ENCODE measurements around the gene AKR1E2.

The AKR1E2 gene

DNA sequence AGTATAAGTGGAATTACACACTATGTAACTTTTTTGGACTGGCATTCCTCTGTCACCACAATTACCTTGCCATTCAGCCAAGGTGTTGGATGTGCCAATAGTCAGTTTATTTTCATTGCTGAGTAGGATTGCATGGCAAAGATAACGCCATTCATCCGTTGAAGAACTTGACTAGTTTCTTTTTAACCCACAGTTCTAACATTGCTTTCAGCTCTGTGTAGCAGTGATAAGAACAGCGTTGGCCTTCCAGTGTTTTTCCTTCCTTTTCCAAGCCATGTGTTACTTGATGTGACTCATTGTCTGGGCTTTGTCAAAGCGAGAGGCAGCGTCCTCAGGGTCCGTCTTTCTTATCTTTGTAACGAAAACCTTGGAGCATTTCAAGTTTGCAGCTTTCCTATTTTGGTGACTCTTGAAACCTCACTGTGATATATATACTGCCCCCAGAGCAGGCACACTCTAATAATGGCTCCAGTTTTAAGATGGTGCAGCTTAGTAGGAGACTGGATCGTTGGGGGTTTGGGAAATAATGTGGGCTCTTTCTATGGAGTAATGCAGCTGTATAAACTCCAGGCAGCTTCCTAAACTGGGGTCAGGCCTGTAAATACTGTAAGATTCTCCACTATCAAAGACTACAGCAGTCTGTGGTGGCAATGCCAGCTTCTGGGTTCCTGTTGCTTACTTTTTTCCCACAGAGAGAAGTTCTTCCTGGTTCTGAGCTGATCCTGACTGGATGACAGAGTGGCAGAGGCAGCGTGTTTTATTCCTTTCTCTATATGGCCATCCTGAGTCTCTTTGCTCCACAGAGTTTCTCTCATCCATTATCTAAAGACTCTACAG lies 41.7 kb downstream of the AKR1E2 start:
- H3K4me3 Mint-ChIP-seq, result no peak overlapping the region
- no peaks in the 10 kb centered on the region for H3K9me3 Mint-ChIP-seq
- no peak for DNase-seq
- H3K36me3 Mint-ChIP-seq, result no peaks in the 10 kb centered on the region
- H3K4me1 Mint-ChIP-seq, result no peaks in the 10 kb centered on the region
- H3K27me3 Mint-ChIP-seq, result no peaks in the 10 kb centered on the region
- no peak for ATAC-seq (replicated peaks)
- H3K27ac Mint-ChIP-seq, result no peak overlapping the region

DNA sequence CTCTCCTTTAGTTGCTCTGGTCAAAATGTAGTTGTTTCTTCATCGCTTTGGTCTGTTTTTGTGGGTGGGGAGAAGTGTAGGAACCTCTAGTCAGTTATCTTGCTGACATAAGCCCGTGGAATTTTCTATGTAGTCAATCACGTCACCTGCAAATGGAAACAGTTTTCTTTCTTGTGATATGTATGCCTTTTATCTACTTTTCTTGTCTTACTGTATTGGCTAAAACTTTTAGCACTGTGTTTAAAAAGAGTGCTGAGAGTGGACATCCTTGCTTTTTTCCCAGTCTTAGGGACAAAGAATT lies 42.3 kb downstream of the AKR1E2 start:
- no peak overlapping the region for H3K4me3 Mint-ChIP-seq
- no peaks in the 10 kb centered on the region for H3K9me3 Mint-ChIP-seq
- no peaks in the 10 kb centered on the region for H3K36me3 Mint-ChIP-seq
- no peak for DNase-seq
- no peaks in the 10 kb centered on the region for H3K27me3 Mint-ChIP-seq
- no peaks in the 10 kb centered on the region for H3K4me1 Mint-ChIP-seq
- ATAC-seq (replicated peaks), result no peak
- H3K27ac Mint-ChIP-seq, result no peak overlapping the region

DNA sequence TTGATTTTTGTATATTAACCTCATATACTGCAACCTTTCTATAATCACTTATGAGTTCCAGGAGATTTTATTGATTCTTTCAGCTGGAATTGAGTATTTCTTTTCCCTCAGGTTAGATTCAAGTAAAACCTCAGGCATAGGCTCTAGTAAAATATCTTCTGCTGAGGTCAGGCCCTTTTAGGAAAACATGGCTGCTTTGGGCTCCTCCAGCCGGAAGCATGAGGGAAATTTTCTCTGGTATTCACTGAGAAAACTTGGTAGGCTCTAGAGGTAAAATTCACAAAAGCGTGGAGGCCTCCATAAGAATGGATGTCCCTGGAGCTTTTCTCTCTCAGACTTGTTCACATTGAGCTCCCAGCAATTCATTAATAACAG lies 56.7 kb downstream of the AKR1E2 start:
- H3K27ac Mint-ChIP-seq, result no peak overlapping the region
- ATAC-seq (replicated peaks) (no peak), DNase-seq (no peak)
- H3K4me3 Mint-ChIP-seq, result no peak overlapping the region
- peaks cover 3 to 8% of the 10 kb centered on the region in 2 donors for H3K4me1 Mint-ChIP-seq
- peaks cover 0 to 3% of the 10 kb centered on the region in 2 donors for H3K36me3 Mint-ChIP-seq
- peaks cover 4 to 14% of the 10 kb centered on the region in 2 donors for H3K27me3 Mint-ChIP-seq
- H3K9me3 Mint-ChIP-seq, result no peaks in the 10 kb centered on the region

DNA sequence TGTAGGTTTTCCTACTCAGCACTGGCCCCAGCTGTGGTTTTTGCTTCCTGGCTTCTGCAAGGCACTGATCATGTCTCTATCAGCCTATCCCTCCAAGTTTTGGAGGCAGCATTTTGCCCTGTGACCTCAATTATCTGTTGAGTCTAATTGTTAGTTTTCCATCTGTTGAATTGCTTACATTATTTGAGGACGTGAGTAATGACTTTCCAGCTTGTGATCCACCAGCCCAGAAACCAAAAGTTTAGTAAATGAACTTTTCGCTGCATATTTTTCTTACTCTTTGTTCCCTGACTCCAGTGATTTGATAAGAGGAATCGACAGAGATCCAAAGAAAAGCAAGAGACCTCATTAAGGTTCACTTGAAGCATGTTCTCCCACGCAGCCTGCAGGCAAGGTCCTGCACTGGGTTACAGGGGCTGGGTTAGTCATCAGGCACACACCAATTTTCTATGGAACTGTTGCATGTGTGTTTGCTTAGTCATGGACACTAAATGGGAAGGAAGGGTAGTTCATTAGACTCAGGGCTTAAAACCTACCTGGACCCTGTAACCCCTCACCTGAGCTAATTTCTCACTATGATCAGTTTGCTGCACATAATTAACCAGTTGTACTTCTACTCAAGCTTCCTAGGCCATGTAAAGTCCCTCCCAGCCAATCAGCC lies 57.2 kb downstream of the AKR1E2 start:
- H3K36me3 Mint-ChIP-seq, result peaks cover 0 to 3% of the 10 kb centered on the region in 2 donors
- DNase-seq (no peak), ATAC-seq (replicated peaks) (no peak)
- no peak overlapping the region for H3K4me3 Mint-ChIP-seq
- no peak overlapping the region for H3K27ac Mint-ChIP-seq
- no peaks in the 10 kb centered on the region for H3K9me3 Mint-ChIP-seq
- H3K4me1 Mint-ChIP-seq, result peaks cover 3 to 8% of the 10 kb centered on the region in 2 donors
- peaks cover 4 to 18% of the 10 kb centered on the region in 2 donors for H3K27me3 Mint-ChIP-seq

DNA sequence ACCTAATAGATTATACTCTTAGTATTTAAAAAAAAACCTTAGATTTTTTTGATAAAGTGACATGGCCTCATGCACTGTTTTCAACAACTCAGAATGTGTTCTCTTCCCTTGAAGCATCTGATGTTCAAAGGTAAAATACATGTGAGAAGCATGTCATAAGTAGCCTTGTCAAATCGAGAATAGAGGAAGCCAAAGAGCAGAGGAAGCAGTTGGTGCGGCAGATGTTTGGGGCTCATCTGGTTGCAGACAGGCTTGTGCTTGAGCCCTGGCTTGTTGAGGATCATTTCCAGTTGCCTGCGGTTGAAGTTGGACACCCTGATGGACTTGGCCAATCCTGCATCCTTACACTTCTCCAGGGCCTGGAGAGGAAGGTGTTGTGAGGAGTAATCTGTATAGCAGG lies 59.2 kb downstream of the AKR1E2 start:
- peak in 1 of 2 donors; percentile 34 for ATAC-seq (replicated peaks)
- no peak overlapping the region for H3K4me3 Mint-ChIP-seq

DNA sequence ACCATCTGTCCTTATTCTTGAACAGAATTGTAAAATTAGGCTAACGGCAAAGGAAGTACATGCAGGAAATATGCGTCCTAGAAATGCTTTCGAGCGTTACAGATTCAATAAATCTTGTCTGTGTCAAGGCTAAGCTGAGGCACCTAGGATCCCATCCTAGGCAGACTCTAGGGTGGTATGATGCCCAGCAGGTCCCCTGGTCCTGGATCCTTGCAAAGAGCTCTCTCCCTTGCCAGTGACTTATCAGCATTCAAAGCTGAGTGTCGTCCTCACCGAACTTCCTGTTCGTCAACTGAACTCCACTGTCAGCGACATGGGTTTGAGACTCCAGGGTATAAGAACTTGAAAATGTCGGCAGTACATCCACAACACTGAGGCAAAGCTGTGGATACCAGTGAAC lies 61.5 kb downstream of the AKR1E2 start:
- H3K27ac Mint-ChIP-seq, result no peak overlapping the region
- H3K27me3 Mint-ChIP-seq, result peaks cover 4 to 18% of the 10 kb centered on the region in 2 donors
- no peak for DNase-seq
- H3K9me3 Mint-ChIP-seq, result no peaks in the 10 kb centered on the region
- H3K36me3 Mint-ChIP-seq, result peaks cover 0 to 3% of the 10 kb centered on the region in 2 donors
- H3K4me3 Mint-ChIP-seq, result peak overlapping the region in 1 of 2 donors; percentile 18
- H3K4me1 Mint-ChIP-seq, result peaks cover 3 to 8% of the 10 kb centered on the region in 2 donors
- no peak for ATAC-seq (replicated peaks)

More for the DNA sequence above, 59.2 kb downstream of the AKR1E2 start:
- Mint-ChIP-seq H3K27ac (no peak overlapping the region), H3K9me3 (no peaks in the 10 kb centered on the region), H3K4me1 (peaks cover 3 to 8% of the 10 kb centered on the region in 2 donors), H3K36me3 (peaks cover 0 to 3% of the 10 kb centered on the region in 2 donors), H3K27me3 (peaks cover 4 to 18% of the 10 kb centered on the region in 2 donors)
- DNase-seq, result no peak

DNA sequence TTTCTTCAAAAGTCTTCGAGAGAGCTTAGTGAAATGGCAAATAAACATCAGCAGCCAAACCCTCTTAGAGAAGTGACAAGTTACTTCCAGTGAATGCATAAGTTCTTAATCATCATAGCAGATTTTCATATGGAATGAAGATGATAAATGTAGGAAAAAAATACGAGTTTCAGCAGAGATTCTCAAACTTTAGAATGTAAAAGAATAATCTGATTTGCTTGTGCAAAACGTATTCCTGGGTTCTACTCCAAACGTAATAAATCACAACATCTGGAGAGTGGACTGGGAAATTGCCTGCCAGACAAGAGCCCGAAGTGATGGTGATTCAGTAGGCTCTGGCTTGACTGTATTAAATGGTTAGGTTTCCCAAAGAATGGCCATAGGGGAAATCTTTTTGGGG lies 62.2 kb downstream of the AKR1E2 start:
- Mint-ChIP-seq H3K4me1 (peaks cover 3 to 8% of the 10 kb centered on the region in 2 donors), H3K9me3 (no peaks in the 10 kb centered on the region), H3K36me3 (peaks cover 0 to 3% of the 10 kb centered on the region in 2 donors), H3K27ac (no peak overlapping the region), H3K4me3 (no peak overlapping the region), H3K27me3 (peaks cover 4 to 18% of the 10 kb centered on the region in 2 donors)
- DNase-seq, result no peak
- ATAC-seq (replicated peaks), result no peak

DNA sequence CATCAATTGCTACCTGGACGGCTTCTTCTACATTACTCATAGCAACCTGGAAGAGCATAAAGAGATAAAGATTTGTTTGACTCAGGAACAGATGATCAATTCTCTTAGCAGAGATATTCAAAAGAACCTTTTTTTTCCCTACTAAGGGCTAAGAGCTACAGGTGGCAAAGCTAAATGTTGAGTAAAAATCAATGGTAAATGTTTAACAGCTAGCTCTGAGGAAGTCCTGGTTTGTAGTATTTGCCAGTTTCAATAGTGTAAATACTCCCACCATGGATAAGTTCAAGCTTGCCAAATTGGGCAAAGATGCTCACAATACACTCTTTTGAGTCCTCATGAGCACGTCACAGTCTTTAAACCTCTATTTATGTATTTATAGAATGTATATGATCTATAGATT lies 64.0 kb downstream of the AKR1E2 start:
- peaks cover 0 to 3% of the 10 kb centered on the region in 2 donors for H3K36me3 Mint-ChIP-seq
- no peak overlapping the region for H3K4me3 Mint-ChIP-seq
- no peak for DNase-seq
- H3K9me3 Mint-ChIP-seq, result no peaks in the 10 kb centered on the region
- ATAC-seq (replicated peaks), result no peak
- no peak overlapping the region for H3K27ac Mint-ChIP-seq
- H3K4me1 Mint-ChIP-seq, result peaks cover 3 to 8% of the 10 kb centered on the region in 2 donors
- peaks cover 4 to 18% of the 10 kb centered on the region in 2 donors for H3K27me3 Mint-ChIP-seq

DNA sequence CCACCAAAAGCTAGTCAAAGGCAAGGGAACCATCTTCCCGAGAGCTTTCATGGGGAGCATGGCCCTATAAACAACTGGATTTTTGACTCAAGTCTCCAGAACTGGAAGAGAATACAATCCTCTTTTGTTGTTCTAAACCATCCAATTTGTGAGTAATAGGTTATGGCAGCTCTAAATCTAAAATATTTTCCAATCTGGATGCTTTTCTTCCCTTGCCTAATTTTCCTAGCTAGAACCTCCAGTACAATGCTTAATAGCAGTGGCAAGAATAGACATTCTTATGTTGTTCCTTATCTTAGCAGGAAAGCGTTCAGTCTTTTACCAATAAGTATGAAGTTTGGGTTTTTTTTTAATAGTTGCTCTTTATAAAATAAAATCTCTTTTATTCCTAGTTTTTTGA lies 66.7 kb downstream of the AKR1E2 start:
- H3K36me3 Mint-ChIP-seq, result no peaks in the 10 kb centered on the region

DNA sequence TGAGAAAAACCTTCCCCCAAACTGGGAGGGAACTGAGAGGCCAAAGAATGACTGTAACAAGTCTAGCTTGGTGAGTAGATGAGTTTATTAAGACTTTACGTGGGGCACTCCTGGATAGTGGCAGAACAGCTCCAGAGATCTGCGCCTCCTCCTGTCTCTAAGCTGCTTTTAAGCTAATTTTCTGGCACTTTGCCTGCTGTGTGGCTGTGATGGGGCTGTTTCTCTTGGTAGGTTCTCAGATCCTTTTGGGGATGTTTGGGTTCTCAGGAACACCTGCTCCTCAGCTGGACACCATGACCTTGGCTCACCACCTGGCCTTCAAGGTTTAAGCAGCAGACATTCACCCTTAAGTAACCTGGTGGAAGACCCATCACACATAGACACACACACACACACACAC lies 68.3 kb downstream of the AKR1E2 start:
- no peak overlapping the region for H3K27ac Mint-ChIP-seq
- no peaks in the 10 kb centered on the region for H3K36me3 Mint-ChIP-seq
- no peaks in the 10 kb centered on the region for H3K27me3 Mint-ChIP-seq
- H3K4me3 Mint-ChIP-seq, result no peak overlapping the region
- peaks cover 0 to 4% of the 10 kb centered on the region in 2 donors for H3K9me3 Mint-ChIP-seq
- ATAC-seq (replicated peaks) (no peak), DNase-seq (no peak)
- no peaks in the 10 kb centered on the region for H3K4me1 Mint-ChIP-seq

More for the DNA sequence above, 66.7 kb downstream of the AKR1E2 start:
- DNase-seq, result no peak
- H3K4me1 Mint-ChIP-seq, result no peaks in the 10 kb centered on the region
- peaks cover 0 to 4% of the 10 kb centered on the region in 2 donors for H3K27me3 Mint-ChIP-seq
- peaks cover 0 to 2% of the 10 kb centered on the region in 2 donors for H3K9me3 Mint-ChIP-seq
- no peak overlapping the region for H3K4me3 Mint-ChIP-seq
- no peak for ATAC-seq (replicated peaks)
- H3K27ac Mint-ChIP-seq, result no peak overlapping the region
